ENCODE data around the gene SDR42E2. TPM values are rescaled to one million over a fixed set of nuclear protein-coding genes. Genes with fewer than 3 reads are reported as not detected.
"Not testable (repeated sequence)": the region's sequence is repeated elsewhere in the genome, so short reads cannot be mapped to it uniquely, and the experiment has no call there.

The SDR42E2 gene
- total RNA-seq, 1 donor from 2014 or later, result not detected

DNA sequence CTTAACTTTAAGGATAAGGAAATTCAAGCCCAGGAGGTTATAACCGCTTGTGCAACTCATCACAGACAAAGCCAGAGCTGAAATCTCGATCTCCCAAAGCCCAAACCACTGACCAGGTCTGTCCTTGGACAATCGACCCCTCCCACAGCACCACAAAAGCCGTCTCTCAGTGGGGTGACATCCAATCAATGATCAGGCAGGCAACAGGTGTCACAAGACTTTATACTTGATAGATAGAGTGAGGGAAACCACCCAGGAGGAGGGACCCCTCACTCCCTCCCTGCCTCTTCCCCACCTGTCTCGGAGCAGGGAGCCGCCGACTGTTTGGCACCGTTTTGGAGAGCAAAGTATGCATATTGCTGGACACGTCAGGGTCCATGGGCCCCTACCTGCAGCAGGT, 14.5 kb upstream of the SDR42E2 start:
- Histone ChIP-seq H3F3A (ENCODE audit: low read depth) (peaks cover 4% of the 10 kb centered on the region), H3K4me3 (no peak overlapping the region), H3K9me3 (ENCODE audit: low read depth) (no peaks in the 10 kb centered on the region), H3K27ac (no peak overlapping the region), H4K20me1 (ENCODE audit: low read depth) (no peaks in the 10 kb centered on the region), H3K9ac (no peak overlapping the region), H3K36me3 (no peaks in the 10 kb centered on the region), H2AFZ (replicated peaks) (no peak overlapping the region), H3K4me1 (no peaks in the 10 kb centered on the region), H3K4me2 (no peak overlapping the region), H3K79me2 (ENCODE audit: low read depth) (no peaks in the 10 kb centered on the region), H3K27me3 (no peaks in the 10 kb centered on the region)
- Mint-ChIP-seq H3K4me3 (no peak overlapping the region), H3K4me1 (no peaks in the 10 kb centered on the region), H3K36me3 (no peaks in the 10 kb centered on the region), H3K9me3 (no peaks in the 10 kb centered on the region), H3K27ac (no peak overlapping the region), H3K27me3 (ENCODE audit: insufficient read depth, low read depth) (peaks cover 7% of the 10 kb centered on the region)
- TF ChIP-seq, protein P1, sequence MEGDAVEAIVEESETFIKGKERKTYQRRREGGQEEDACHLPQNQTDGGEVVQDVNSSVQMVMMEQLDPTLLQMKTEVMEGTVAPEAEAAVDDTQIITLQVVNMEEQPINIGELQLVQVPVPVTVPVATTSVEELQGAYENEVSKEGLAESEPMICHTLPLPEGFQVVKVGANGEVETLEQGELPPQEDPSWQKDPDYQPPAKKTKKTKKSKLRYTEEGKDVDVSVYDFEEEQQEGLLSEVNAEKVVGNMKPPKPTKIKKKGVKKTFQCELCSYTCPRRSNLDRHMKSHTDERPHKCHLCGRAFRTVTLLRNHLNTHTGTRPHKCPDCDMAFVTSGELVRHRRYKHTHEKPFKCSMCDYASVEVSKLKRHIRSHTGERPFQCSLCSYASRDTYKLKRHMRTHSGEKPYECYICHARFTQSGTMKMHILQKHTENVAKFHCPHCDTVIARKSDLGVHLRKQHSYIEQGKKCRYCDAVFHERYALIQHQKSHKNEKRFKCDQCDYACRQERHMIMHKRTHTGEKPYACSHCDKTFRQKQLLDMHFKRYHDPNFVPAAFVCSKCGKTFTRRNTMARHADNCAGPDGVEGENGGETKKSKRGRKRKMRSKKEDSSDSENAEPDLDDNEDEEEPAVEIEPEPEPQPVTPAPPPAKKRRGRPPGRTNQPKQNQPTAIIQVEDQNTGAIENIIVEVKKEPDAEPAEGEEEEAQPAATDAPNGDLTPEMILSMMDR (IDR thresholded peaks at IDR 0.05), result no peak
- no peak for TF ChIP-seq EZH2 (IDR thresholded peaks at IDR 0.05)
- no peak for TF ChIP-seq EZH2phosphoT487 (IDR thresholded peaks at IDR 0.05)
- no peak for DNase-seq (ENCODE audit: low spot score)

DNA sequence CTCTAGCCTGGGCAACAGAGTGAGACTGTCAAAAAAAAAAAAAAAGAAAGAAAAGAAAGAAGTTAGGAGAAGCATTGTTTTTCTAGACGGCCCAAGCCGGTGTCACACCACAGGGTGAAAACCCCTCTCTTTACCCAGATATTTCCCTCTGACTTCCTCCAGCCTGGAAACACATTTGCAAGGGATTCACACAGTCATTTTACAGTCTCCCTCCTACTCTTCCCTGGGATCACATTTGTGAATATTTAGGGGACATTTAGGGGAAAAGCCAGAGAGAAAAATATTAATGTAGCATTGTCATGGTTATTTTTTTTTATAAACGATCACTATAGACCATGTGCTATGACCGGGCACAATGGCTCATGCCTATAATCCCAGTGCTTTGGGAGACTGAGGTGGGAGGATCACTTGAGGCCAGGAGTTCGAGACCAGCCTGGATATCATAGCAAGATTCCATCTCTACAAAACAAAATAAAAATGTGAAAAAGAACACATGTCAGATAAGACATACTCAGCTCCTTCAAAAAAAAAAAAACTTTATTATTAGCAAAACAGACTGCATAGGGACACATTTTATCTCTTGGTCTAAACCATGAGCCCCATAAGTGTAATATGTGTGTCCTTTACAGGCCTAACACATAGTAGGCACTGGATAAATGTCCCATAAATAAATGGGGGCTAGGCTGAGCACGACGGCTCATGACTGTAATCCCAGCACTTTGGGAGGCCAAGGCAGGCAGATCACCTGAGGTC, 10.9 kb upstream of the SDR42E2 start:
- H3K4me3 Mint-ChIP-seq, result no peak overlapping the region
- no peaks in the 10 kb centered on the region for H3K4me1 ChIP-seq

DNA sequence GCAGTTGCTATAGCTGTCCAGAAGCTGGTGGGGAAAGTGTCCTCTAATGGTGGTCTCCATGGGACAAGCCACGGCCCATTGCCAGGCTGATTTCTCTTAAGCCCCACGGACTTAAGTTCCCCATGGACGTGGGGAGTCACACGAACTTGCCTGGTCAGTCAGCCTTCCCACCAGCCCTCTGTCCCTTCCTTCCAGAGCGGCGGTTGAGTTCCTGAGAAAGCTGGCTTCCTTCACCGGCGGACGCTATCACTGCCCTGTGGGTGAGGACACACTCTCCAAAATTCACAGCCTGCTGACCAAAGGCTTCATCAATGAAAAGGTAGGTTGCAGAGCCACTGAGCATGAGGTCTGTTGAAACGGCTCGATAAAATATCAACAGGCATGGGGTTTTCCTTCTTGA, 10.0 kb upstream of the SDR42E2 start:
- DNase-seq (ENCODE audit: low spot score), result no peak
- Histone ChIP-seq H3K79me2 (ENCODE audit: low read depth) (no peaks in the 10 kb centered on the region), H2AFZ (replicated peaks) (no peak overlapping the region), H3F3A (ENCODE audit: low read depth) (peaks cover 4% of the 10 kb centered on the region), H3K4me3 (no peak overlapping the region), H3K4me2 (no peak overlapping the region), H4K20me1 (ENCODE audit: low read depth) (no peaks in the 10 kb centered on the region), H3K9ac (no peak overlapping the region), H3K27me3 (no peaks in the 10 kb centered on the region), H3K4me1 (no peaks in the 10 kb centered on the region), H3K9me3 (ENCODE audit: low read depth) (no peaks in the 10 kb centered on the region), H3K36me3 (no peaks in the 10 kb centered on the region), H3K27ac (no peak overlapping the region)
- TF ChIP-seq, protein P1 (IDR thresholded peaks at IDR 0.05), result no peak
- TF ChIP-seq EZH2phosphoT487 (IDR thresholded peaks at IDR 0.05) (no peak), EZH2 (IDR thresholded peaks at IDR 0.05) (no peak)
- no peaks in the 10 kb centered on the region for H3K36me3 Mint-ChIP-seq
- H3K27me3 Mint-ChIP-seq (ENCODE audit: insufficient read depth, low read depth), result peaks cover 7% of the 10 kb centered on the region
- H3K9me3 Mint-ChIP-seq, result no peaks in the 10 kb centered on the region
- no peak overlapping the region for H3K4me3 Mint-ChIP-seq
- H3K4me1 Mint-ChIP-seq, result no peaks in the 10 kb centered on the region
- no peak overlapping the region for H3K27ac Mint-ChIP-seq

More for the DNA sequence above, 10.9 kb upstream of the SDR42E2 start:
- TF ChIP-seq, protein P1 (IDR thresholded peaks at IDR 0.05), result no peak
- TF ChIP-seq EZH2phosphoT487 (IDR thresholded peaks at IDR 0.05) (no peak), EZH2 (IDR thresholded peaks at IDR 0.05) (no peak)
- Histone ChIP-seq H3K27me3 (no peaks in the 10 kb centered on the region), H2AFZ (replicated peaks) (no peak overlapping the region), H3K4me3 (no peak overlapping the region), H3K9ac (no peak overlapping the region), H3K36me3 (no peaks in the 10 kb centered on the region), H3K9me3 (ENCODE audit: low read depth) (no peaks in the 10 kb centered on the region), H3K27ac (no peak overlapping the region), H3K79me2 (ENCODE audit: low read depth) (no peaks in the 10 kb centered on the region), H3F3A (ENCODE audit: low read depth) (peaks cover 4% of the 10 kb centered on the region), H4K20me1 (ENCODE audit: low read depth) (no peaks in the 10 kb centered on the region), H3K4me2 (no peak overlapping the region)
- H3K9me3 Mint-ChIP-seq, result no peaks in the 10 kb centered on the region
- no peaks in the 10 kb centered on the region for H3K36me3 Mint-ChIP-seq
- no peak overlapping the region for H3K27ac Mint-ChIP-seq
- no peak for DNase-seq (ENCODE audit: low spot score)
- H3K27me3 Mint-ChIP-seq (ENCODE audit: insufficient read depth, low read depth), result peaks cover 10% of the 10 kb centered on the region
- no peaks in the 10 kb centered on the region for H3K4me1 Mint-ChIP-seq

DNA sequence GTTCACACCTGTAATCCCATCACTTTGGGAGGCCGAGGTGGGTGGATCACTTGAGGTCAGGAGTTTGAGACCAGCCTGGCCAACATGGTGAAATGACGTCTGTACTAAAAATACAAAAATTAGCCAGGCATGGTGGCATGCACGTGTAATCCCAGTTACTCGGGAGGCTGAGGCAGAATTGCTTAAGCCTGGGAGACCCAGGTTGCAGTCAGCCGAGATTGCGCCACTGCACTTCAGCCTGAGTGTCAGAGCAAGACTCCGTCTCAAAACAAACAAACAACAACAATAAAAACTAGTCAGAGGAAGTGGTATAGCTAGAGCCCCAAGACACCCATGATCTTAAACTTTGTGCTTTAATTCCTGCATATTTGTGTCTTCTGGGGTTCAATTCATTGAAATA, 9.2 kb upstream of the SDR42E2 start:
- not testable (repeated sequence) for DNase-seq (ENCODE audit: low spot score); H4K20me1 ChIP-seq (ENCODE audit: low read depth); H3K4me2 ChIP-seq; H3K9me3 Mint-ChIP-seq; H3K4me1 ChIP-seq; H3K4me3 ChIP-seq; H3F3A ChIP-seq (ENCODE audit: low read depth); H3K36me3 ChIP-seq; H3K27ac ChIP-seq; H3K36me3 Mint-ChIP-seq; H3K9me3 ChIP-seq (ENCODE audit: low read depth); H3K4me3 Mint-ChIP-seq; H3K4me1 Mint-ChIP-seq; H3K27ac Mint-ChIP-seq; H3K9ac ChIP-seq; H2AFZ ChIP-seq (replicated peaks); H3K27me3 Mint-ChIP-seq (ENCODE audit: insufficient read depth, low read depth); H3K27me3 ChIP-seq; H3K79me2 ChIP-seq (ENCODE audit: low read depth)
